WTC11 (cell line): ENCODE data around the gene XRCC1. TPM values are rescaled to one million over a fixed set of nuclear protein-coding genes. Genes with fewer than 3 reads are reported as not detected.

Experiments
- ARID4B ChIP-seq: sonication (generic); formaldehyde crosslinking; IDR thresholded peaks from 2 replicates; pipeline ENCODE4 v1.8.0; 2023; ENCODE audit warnings: missing genetic modification reagents, mild to moderate bottlenecking, borderline replicate concordance
- ATF2 ChIP-seq: sonication (generic); formaldehyde crosslinking; IDR thresholded peaks from 2 replicates; pipeline ENCODE4 v1.8.1; 2022; ENCODE audit warnings: low read depth, missing genetic modification reagents, borderline replicate concordance
- CREM ChIP-seq: sonication (generic); formaldehyde crosslinking; IDR thresholded peaks from 2 replicates; pipeline ENCODE4 v1.8.1; 2022; ENCODE audit warnings: mild to moderate bottlenecking, missing genetic modification reagents, moderate library complexity
- ELF4 ChIP-seq: sonication (generic); formaldehyde crosslinking; IDR thresholded peaks from 2 replicates; pipeline ENCODE4 v1.8.1; 2022; ENCODE audit warnings: low read depth, mild to moderate bottlenecking, moderate library complexity, missing genetic modification reagents
- HMGXB4 ChIP-seq: sonication (generic); formaldehyde crosslinking; IDR thresholded peaks from 2 replicates; pipeline ENCODE4 v1.8.1; 2023; ENCODE audit warnings: mild to moderate bottlenecking, moderate library complexity, missing genetic modification reagents
- IRF2 ChIP-seq: sonication (generic); formaldehyde crosslinking; IDR thresholded peaks from 2 replicates; pipeline ENCODE4 v1.8.0; 2022; ENCODE audit warnings: low read depth, missing genetic modification reagents, borderline replicate concordance
- NR1H2 ChIP-seq: sonication (generic); formaldehyde crosslinking; IDR thresholded peaks from 2 replicates; pipeline ENCODE4 v1.9.0; 2021; ENCODE audit warnings: mild to moderate bottlenecking, moderate library complexity, missing genetic modification reagents
- SMAD4 ChIP-seq: sonication (generic); formaldehyde crosslinking; IDR thresholded peaks from 2 replicates; pipeline ENCODE4 v1.8.0; 2022; ENCODE audit warnings: mild to moderate bottlenecking, missing genetic modification reagents
- SP1 ChIP-seq: sonication (generic); formaldehyde crosslinking; conservative IDR thresholded peaks from 2 replicates; pipeline ENCODE4 v1.8.1; 2022; ENCODE audit warnings: missing genetic modification reagents
- ZNF416 ChIP-seq: fragments of 250-450 bp; sonication (Bioruptor Pico); IDR thresholded peaks from 2 replicates; pipeline ENCODE4 v1.9.0; 2021; ENCODE audit warnings: mild to moderate bottlenecking, inconsistent platforms
- ZNF423 ChIP-seq: fragments of 250-450 bp; sonication (Bioruptor Pico); IDR thresholded peaks from 2 replicates; pipeline ENCODE4 v2.1.2; 2022; ENCODE audit warnings: mild to moderate bottlenecking, moderate library complexity
- ZNF512 ChIP-seq: sonication (generic); formaldehyde crosslinking; IDR thresholded peaks from 2 replicates; pipeline ENCODE4 v1.8.1; 2022; ENCODE audit warnings: missing genetic modification reagents, borderline replicate concordance
- ZSCAN18 ChIP-seq: fragments of 250-450 bp; sonication (Bioruptor Pico); IDR thresholded peaks from 2 replicates; pipeline ENCODE4 v2.1.2; 2022; ENCODE audit warnings: mild to moderate bottlenecking, moderate library complexity
- total RNA-seq: library from RNA; stranded (reverse); gene quantifications from 3 replicates; pipeline ENCODE4 v1.2.3, GENCODE V29; 2021
- TF ChIP-seq, protein P1 (sequence below): sonication (generic); formaldehyde crosslinking; conservative IDR thresholded peaks from 2 replicates; pipeline ENCODE4 v1.8.1; 2022; ENCODE audit warnings: mild to moderate bottlenecking, missing genetic modification reagents
- TF ChIP-seq, protein P2 (sequence below): sonication (generic); formaldehyde crosslinking; IDR thresholded peaks from 2 replicates; pipeline ENCODE4 v1.8.0; 2022; ENCODE audit warnings: missing genetic modification reagents
- TF ChIP-seq, protein P3 (sequence below): sonication (generic); formaldehyde crosslinking; conservative IDR thresholded peaks from 2 replicates; pipeline ENCODE4 v1.8.1; 2023; ENCODE audit warnings: mild to moderate bottlenecking, low read depth, missing genetic modification reagents, moderate library complexity

XRCC1 gene
- total RNA-seq, 1 experiment from 2014 or later, result 48.3 TPM

DNA sequence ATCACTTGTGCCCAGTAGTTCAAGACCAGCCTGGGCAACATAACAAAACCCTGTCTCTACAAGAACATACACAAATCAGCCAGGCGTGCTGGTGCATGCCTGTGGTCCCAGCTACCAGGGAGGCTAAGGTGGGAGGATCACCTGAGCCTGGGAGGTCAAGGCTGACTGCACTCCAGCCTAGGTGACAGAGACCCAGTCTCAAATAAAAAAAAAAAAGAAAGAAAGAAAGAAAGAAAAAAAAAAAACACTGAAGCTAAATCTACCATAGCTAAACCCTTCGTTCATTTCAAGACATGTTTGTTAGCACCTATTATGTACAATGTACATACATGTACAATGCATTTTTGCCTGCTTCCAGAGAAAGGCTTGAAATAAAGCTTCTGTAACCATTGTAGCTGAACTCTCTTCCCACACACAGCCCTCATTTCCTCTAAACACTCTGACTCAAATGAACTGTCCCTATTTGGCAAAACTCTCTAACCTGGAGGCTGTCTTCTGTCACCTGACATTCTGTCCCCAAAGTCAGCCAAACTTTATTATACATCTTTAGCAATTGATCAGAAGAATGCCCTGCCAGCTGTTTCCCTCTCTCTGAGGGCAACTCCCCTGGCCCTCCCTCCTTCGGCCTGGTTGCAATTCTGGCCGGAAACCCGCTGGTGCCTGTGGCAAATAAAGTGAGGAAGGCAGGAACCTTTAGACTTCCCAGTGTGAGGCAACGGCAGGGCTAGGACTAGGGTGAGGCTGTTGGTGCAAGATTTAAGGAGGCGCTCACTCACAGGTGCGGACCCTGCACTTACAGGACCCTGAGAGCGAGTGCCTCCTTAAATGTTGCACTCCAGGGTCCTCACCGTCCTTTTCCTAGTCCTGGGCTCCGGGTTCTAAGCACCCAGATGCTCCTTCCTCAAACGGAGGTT is 50.1 kb downstream of the XRCC1 start (continued):
- TF ChIP-seq HMGXB4 (CRISPR knock-in tag) (no peak), ELF4 (CRISPR knock-in tag) (no peak), ZNF416 (CRISPR knock-in tag) (no peak), SP1 (CRISPR knock-in tag) (peak; percentile 42; the same call in 1 of the 2 replicates), ZSCAN18 (CRISPR knock-in tag) (no peak), SMAD4 (CRISPR knock-in tag) (no peak), ZNF423 (no peak), ARID4B (CRISPR knock-in tag) (no peak), NR1H2 (CRISPR knock-in tag) (no peak), IRF2 (CRISPR knock-in tag) (no peak), ATF2 (CRISPR knock-in tag) (no peak), ZNF512 (no peak), CREM (CRISPR knock-in tag) (no peak)
- TF ChIP-seq, protein P1, sequence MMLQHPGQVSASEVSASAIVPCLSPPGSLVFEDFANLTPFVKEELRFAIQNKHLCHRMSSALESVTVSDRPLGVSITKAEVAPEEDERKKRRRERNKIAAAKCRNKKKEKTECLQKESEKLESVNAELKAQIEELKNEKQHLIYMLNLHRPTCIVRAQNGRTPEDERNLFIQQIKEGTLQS (CRISPR knock-in tag), result no peak
- TF ChIP-seq, protein P2, sequence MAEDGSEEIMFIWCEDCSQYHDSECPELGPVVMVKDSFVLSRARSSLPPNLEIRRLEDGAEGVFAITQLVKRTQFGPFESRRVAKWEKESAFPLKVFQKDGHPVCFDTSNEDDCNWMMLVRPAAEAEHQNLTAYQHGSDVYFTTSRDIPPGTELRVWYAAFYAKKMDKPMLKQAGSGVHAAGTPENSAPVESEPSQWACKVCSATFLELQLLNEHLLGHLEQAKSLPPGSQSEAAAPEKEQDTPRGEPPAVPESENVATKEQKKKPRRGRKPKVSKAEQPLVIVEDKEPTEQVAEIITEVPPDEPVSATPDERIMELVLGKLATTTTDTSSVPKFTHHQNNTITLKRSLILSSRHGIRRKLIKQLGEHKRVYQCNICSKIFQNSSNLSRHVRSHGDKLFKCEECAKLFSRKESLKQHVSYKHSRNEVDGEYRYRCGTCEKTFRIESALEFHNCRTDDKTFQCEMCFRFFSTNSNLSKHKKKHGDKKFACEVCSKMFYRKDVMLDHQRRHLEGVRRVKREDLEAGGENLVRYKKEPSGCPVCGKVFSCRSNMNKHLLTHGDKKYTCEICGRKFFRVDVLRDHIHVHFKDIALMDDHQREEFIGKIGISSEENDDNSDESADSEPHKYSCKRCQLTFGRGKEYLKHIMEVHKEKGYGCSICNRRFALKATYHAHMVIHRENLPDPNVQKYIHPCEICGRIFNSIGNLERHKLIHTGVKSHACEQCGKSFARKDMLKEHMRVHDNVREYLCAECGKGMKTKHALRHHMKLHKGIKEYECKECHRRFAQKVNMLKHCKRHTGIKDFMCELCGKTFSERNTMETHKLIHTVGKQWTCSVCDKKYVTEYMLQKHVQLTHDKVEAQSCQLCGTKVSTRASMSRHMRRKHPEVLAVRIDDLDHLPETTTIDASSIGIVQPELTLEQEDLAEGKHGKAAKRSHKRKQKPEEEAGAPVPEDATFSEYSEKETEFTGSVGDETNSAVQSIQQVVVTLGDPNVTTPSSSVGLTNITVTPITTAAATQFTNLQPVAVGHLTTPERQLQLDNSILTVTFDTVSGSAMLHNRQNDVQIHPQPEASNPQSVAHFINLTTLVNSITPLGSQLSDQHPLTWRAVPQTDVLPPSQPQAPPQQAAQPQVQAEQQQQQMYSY (CRISPR knock-in tag), result no peak
- TF ChIP-seq, protein P3, sequence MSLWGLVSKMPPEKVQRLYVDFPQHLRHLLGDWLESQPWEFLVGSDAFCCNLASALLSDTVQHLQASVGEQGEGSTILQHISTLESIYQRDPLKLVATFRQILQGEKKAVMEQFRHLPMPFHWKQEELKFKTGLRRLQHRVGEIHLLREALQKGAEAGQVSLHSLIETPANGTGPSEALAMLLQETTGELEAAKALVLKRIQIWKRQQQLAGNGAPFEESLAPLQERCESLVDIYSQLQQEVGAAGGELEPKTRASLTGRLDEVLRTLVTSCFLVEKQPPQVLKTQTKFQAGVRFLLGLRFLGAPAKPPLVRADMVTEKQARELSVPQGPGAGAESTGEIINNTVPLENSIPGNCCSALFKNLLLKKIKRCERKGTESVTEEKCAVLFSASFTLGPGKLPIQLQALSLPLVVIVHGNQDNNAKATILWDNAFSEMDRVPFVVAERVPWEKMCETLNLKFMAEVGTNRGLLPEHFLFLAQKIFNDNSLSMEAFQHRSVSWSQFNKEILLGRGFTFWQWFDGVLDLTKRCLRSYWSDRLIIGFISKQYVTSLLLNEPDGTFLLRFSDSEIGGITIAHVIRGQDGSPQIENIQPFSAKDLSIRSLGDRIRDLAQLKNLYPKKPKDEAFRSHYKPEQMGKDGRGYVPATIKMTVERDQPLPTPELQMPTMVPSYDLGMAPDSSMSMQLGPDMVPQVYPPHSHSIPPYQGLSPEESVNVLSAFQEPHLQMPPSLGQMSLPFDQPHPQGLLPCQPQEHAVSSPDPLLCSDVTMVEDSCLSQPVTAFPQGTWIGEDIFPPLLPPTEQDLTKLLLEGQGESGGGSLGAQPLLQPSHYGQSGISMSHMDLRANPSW (CRISPR knock-in tag), result no peak
